Measurements from ENCODE around the gene SMPD4.
"Not testable (repeated sequence)": the region's sequence is repeated elsewhere in the genome, so short reads cannot be mapped to it uniquely, and the experiment has no call there.

SMPD4 gene

DNA sequence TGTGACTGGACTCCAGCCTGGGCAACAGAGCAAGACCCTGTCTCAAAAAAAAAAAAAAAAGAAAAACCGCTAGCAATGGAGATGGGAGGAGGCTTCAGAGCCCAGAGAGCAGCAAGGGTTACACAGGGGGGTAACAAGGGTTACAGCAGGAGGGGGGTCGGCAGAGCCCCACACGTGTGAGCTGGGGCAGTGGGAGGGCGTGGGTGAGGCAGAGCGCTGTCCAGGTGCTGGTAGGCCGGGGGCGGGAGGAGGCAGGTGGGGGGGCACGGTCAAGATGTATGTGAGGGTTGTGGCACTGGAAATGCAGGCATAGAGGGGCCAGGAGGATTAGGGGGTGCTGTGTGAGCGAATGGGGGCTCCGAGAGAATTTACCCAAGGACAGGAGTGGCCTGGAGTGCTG is 4.0 kb upstream of the SMPD4 start:
- no peak overlapping the region for H3K9ac ChIP-seq (ENCODE audit: low read depth, low read length)
- H3K4me3 ChIP-seq (ENCODE audit: low read depth, low read length) = no peak overlapping the region
- H3K9me3 ChIP-seq (ENCODE audit: control insufficient read depth, insufficient read depth, low read length) = no peaks in the 10 kb centered on the region
- peaks cover 8% of the 10 kb centered on the region for H3K36me3 ChIP-seq (ENCODE audit: control insufficient read depth, insufficient read depth, low read length)
- no peaks in the 10 kb centered on the region for H3K27me3 ChIP-seq (ENCODE audit: control insufficient read depth, insufficient read depth, low read length)
- H3K4me1 ChIP-seq (ENCODE audit: control insufficient read depth, insufficient read depth, low read length) = no peaks in the 10 kb centered on the region

DNA sequence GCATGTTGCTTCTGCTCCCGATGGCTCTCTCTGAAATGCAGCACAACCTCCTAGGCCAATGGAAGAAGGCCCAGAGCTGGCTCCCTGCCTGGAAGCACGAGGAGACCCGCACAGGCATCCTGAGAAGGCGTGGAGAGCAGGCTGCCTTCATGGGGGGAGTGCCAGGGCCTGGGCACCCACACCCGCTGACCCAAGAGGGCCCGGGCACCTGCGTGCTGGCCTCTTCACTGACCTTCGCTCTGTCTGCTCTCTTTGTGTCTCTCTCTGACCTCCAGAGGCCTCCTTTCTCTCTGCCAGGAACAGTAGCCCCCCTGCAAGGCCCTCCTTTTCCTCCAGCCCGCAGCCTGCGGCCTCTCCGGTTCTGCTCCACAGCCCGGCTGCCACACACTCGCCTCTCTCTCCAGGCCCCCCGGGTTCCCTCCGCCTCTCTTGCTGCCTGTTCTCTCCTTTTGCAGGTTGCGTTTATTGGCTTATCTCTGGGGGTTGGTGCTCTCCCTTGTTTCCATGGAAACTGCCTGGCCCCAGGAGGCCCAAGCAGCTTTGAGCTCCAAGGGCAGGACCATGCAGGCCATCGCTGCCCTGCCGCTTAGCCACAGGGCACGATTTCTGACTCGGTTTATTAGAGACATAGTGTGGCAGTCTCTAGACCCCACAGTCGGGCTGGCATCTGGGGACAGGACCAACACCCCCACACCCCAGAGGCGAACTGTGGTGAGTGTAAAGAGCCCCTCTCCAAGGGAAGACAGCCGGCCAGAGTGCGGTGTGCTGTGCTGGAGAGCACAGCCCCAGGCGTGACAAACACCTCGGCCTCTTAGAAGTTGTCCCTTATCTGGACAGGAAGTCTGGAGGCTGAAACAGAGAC is 2.3 kb upstream of the SMPD4 start:
- Histone ChIP-seq H3K4me1 (ENCODE audit: control insufficient read depth, insufficient read depth, low read length) (no peaks in the 10 kb centered on the region), H3K9me3 (ENCODE audit: control insufficient read depth, insufficient read depth, low read length) (no peaks in the 10 kb centered on the region), H3K9ac (ENCODE audit: low read depth, low read length) (no peak overlapping the region), H3K4me3 (ENCODE audit: low read depth, low read length) (peak overlapping the region; percentile 53), H3K27me3 (ENCODE audit: control insufficient read depth, insufficient read depth, low read length) (no peaks in the 10 kb centered on the region), H3K36me3 (ENCODE audit: control insufficient read depth, insufficient read depth, low read length) (peaks cover 8% of the 10 kb centered on the region)

GRCh38 chr2:130182826-130183511 is 1.6 kb upstream of the SMPD4 start:
- H3K4me1 ChIP-seq (ENCODE audit: control insufficient read depth, insufficient read depth, low read length); H3K36me3 ChIP-seq (ENCODE audit: control insufficient read depth, insufficient read depth, low read length); H3K27me3 ChIP-seq (ENCODE audit: control insufficient read depth, insufficient read depth, low read length); H3K9me3 ChIP-seq (ENCODE audit: control insufficient read depth, insufficient read depth, low read length); H3K9ac ChIP-seq (ENCODE audit: low read depth, low read length): not testable (repeated sequence)
- peak overlapping the region; percentile 53 for H3K4me3 ChIP-seq (ENCODE audit: low read depth, low read length)

- peak within 1 kb of the TSS; percentile 98 for H3K4me3 ChIP-seq (ENCODE audit: low read depth, low read length)
- peak within 1 kb of the TSS; percentile 96 for H3K9ac ChIP-seq (ENCODE audit: low read depth, low read length)
- not testable (repeated sequence) for H3K36me3 ChIP-seq (ENCODE audit: control insufficient read depth, insufficient read depth, low read length); H3K4me1 ChIP-seq (ENCODE audit: control insufficient read depth, insufficient read depth, low read length); H3K9me3 ChIP-seq (ENCODE audit: control insufficient read depth, insufficient read depth, low read length); H3K27me3 ChIP-seq (ENCODE audit: control insufficient read depth, insufficient read depth, low read length)
These were observed 679 bp upstream of the SMPD4 start, which contains the start of gene MZT2B for GRCh38 chr2:130181880-130182682. MZT2B (plus strand) TSS chr2:130182262; CDS start chr2:130182283, 21 bp downstream.

- not testable (repeated sequence) for H3K27me3 ChIP-seq (ENCODE audit: control insufficient read depth, insufficient read depth, low read length); H3K36me3 ChIP-seq (ENCODE audit: control insufficient read depth, insufficient read depth, low read length); H3K9me3 ChIP-seq (ENCODE audit: control insufficient read depth, insufficient read depth, low read length); H3K4me1 ChIP-seq (ENCODE audit: control insufficient read depth, insufficient read depth, low read length)
- peak overlapping the region; percentile 98 for H3K4me3 ChIP-seq (ENCODE audit: low read depth, low read length)
- peak overlapping the region; percentile 96 for H3K9ac ChIP-seq (ENCODE audit: low read depth, low read length)
These were observed 738 bp downstream of the SMPD4 start for GRCh38 chr2:130180404-130181324.

GRCh38 chr2:130174866-130175265 is 6.5 kb downstream of the SMPD4 start:
- not testable (repeated sequence) for H3K4me3 ChIP-seq (ENCODE audit: low read depth, low read length); H3K9ac ChIP-seq (ENCODE audit: low read depth, low read length); H3K27me3 ChIP-seq (ENCODE audit: control insufficient read depth, insufficient read depth, low read length); H3K4me1 ChIP-seq (ENCODE audit: control insufficient read depth, insufficient read depth, low read length); H3K9me3 ChIP-seq (ENCODE audit: control insufficient read depth, insufficient read depth, low read length)
- peaks cover 24% of the 10 kb centered on the region for H3K36me3 ChIP-seq (ENCODE audit: control insufficient read depth, insufficient read depth, low read length)

DNA sequence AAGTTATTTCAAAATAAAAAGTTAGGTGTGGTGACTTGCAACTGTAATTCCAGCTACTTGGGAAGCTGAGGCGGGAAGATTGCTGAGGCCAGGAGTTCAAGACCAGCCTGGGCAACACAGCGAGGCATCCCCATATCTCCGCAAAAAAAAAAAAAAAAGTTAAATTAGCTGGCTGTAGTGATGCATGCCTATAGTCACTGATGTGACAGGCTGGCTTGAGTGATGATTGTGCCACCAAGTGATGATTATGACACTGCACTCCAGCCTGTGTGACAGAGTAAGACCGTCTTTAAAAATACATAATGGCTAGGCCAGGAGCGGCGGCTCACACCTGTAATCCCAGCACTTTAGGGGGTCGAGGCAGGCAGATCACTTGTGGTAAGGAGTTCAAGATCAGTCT is 11.5 kb downstream of the SMPD4 start:
- Histone ChIP-seq H3K27me3 (ENCODE audit: control insufficient read depth, insufficient read depth, low read length) (no peaks in the 10 kb centered on the region), H3K9ac (ENCODE audit: low read depth, low read length) (no peak overlapping the region), H3K4me3 (ENCODE audit: low read depth, low read length) (no peak overlapping the region), H3K4me1 (ENCODE audit: control insufficient read depth, insufficient read depth, low read length) (no peaks in the 10 kb centered on the region), H3K9me3 (ENCODE audit: control insufficient read depth, insufficient read depth, low read length) (no peaks in the 10 kb centered on the region), H3K36me3 (ENCODE audit: control insufficient read depth, insufficient read depth, low read length) (peaks cover 42% of the 10 kb centered on the region)

- not testable (repeated sequence) for H3K9ac ChIP-seq (ENCODE audit: low read depth, low read length)
These were observed 12.2 kb downstream of the SMPD4 start for GRCh38 chr2:130169163-130169562.

DNA sequence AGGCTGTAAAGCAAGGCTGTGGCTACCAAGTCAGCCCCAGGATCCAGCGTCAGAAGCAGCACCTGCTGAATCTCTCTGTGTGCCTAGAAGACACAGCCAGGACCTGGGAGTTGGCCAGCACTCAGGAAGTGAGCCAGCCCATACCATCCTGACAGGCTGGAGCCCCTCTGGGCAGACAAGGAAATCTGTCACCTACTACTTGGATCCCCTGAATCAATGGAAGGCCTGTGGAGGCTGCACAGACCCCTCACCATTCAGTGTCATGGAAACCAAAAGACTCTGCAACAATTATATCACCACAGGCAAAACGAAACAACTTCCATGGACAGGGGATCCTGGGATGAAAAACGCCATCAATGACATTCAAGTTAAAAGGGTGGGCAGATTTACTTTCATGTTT is 14.8 kb downstream of the SMPD4 start:
- not testable (repeated sequence) for H3K27me3 ChIP-seq (ENCODE audit: control insufficient read depth, insufficient read depth, low read length); H3K4me3 ChIP-seq (ENCODE audit: low read depth, low read length); H3K4me1 ChIP-seq (ENCODE audit: control insufficient read depth, insufficient read depth, low read length); H3K9ac ChIP-seq (ENCODE audit: low read depth, low read length); H3K9me3 ChIP-seq (ENCODE audit: control insufficient read depth, insufficient read depth, low read length)
- H3K36me3 ChIP-seq (ENCODE audit: control insufficient read depth, insufficient read depth, low read length) = peaks cover 39% of the 10 kb centered on the region

More at GRCh38 chr2:130169163-130169562, 12.2 kb downstream of the SMPD4 start:
- not testable (repeated sequence) for H3K9me3 ChIP-seq (ENCODE audit: control insufficient read depth, insufficient read depth, low read length); H3K27me3 ChIP-seq (ENCODE audit: control insufficient read depth, insufficient read depth, low read length); H3K4me3 ChIP-seq (ENCODE audit: low read depth, low read length); H3K4me1 ChIP-seq (ENCODE audit: control insufficient read depth, insufficient read depth, low read length)
- peaks cover 43% of the 10 kb centered on the region for H3K36me3 ChIP-seq (ENCODE audit: control insufficient read depth, insufficient read depth, low read length)

GRCh38 chr2:130165293-130166016 is 15.9 kb downstream of the SMPD4 start:
- no peaks in the 10 kb centered on the region for H3K4me1 ChIP-seq (ENCODE audit: control insufficient read depth, insufficient read depth, low read length)
- H3K27me3 ChIP-seq (ENCODE audit: control insufficient read depth, insufficient read depth, low read length) = no peaks in the 10 kb centered on the region
- H3K9ac ChIP-seq (ENCODE audit: low read depth, low read length) = no peak overlapping the region
- H3K9me3 ChIP-seq (ENCODE audit: control insufficient read depth, insufficient read depth, low read length) = no peaks in the 10 kb centered on the region
- H3K36me3 ChIP-seq (ENCODE audit: control insufficient read depth, insufficient read depth, low read length) = peaks cover 32% of the 10 kb centered on the region
- H3K4me3 ChIP-seq (ENCODE audit: low read depth, low read length) = no peak overlapping the region

All from iPS-15b (cell line).